Neural progenitor cell (in vitro differentiated cells): ENCODE measurements around the gene LGALS4.
"Not testable (repeated sequence)": the region's sequence is repeated elsewhere in the genome, so short reads cannot be mapped to it uniquely, and the experiment has no call there.

Source experiments
- CTCF ChIP-seq: fragments of 200-600 bp; sonication (generic); IDR thresholded peaks from 2 replicates; pipeline ENCODE4 v1.5.1; 2017; ENCODE audit warnings: antibody characterized with exemption, mild to moderate bottlenecking
- EZH2 ChIP-seq: fragments of 200-600 bp; sonication (generic); IDR thresholded peaks from 2 replicates; pipeline ENCODE4 v1.6.1; 2017; ENCODE audit warnings: antibody characterized with exemption, mild to moderate bottlenecking, moderate library complexity

- TF ChIP-seq EZH2, CTCF: not testable (repeated sequence)
These were observed 42.2 kb upstream of the LGALS4 start for GRCh38 chr19:38854961-38855360.
